Thoracic aorta (tissue), 2 donors: ENCODE data around the gene UNC5B. TPM values are rescaled to one million over a fixed set of nuclear protein-coding genes. Genes with fewer than 3 reads are reported as not detected.

Experiments
- ATAC-seq: fragments of 150-250 bp; one replicate; pipeline ENCODE4 v1.8.0; 2017; ENCODE audit warnings: low read depth; ENCODE audit not compliant: insufficient number of reproducible peaks, low FRiP score
- DNase-seq: peaks from one replicate; pipeline ENCODE4 v3.0.0-alpha.2; 2020; ENCODE audit warnings: low spot score
- H3K27ac ChIP-seq, 2 donors: fragments of 200-600 bp; sonication (generic); 1 replicate in 1 of 2; 2 replicates in 1 of 2; pipeline ENCODE4 v1.5.1; 2016; ENCODE audit warnings: mild to moderate bottlenecking in 2 of 2, moderate library complexity in 2 of 2
- H3K27me3 ChIP-seq: fragments of 200-600 bp; sonication (generic); replicated peaks from 2 replicates; pipeline ENCODE4 v1.6.0; 2016; ENCODE audit warnings: mild to moderate bottlenecking; ENCODE audit not compliant: insufficient read depth
- H3K36me3 ChIP-seq: fragments of 200-600 bp; sonication (generic); one replicate; pipeline ENCODE4 v1.5.1; 2016
- H3K4me1 ChIP-seq, 2 donors: fragments of 200-600 bp; sonication (generic); 1 replicate in 1 of 2; 2 replicates in 1 of 2; pipeline versions ENCODE4 v1.5.1 to v1.6.0; 2016; ENCODE audit warnings: low read depth in 2 of 2, mild to moderate bottlenecking in 1 of 2; ENCODE audit not compliant: control insufficient read depth in 1 of 2
- H3K4me3 ChIP-seq: fragments of 200-600 bp; sonication (generic); 2 replicates; pipeline ENCODE4 v1.5.1; 2016; ENCODE audit warnings: mild to moderate bottlenecking
- H3K9me3 ChIP-seq: fragments of 200-600 bp; sonication (generic); 2 replicates; pipeline ENCODE4 v1.5.1; 2016
- CTCF ChIP-seq: fragments of 200-600 bp; sonication (generic); IDR thresholded peaks from one replicate; pipeline ENCODE4 v1.5.1; 2019; ENCODE audit warnings: antibody characterized with exemption
- total RNA-seq, 2 donors: library from RNA; depleted of rRNA; stranded (reverse); fragments of >200 nt; gene quantifications; one replicate each; pipeline versions ENCODE4 v1.1.0 to v1.2.3, GENCODE V29; 2016

UNC5B gene
- total RNA-seq, 2 donors from 2014 or later: 18.3 to 24.2 TPM

- DNase-seq (no peak), ATAC-seq (no peak)
- Histone ChIP-seq H3K27ac (no peak overlapping the region), H3K9me3 (no peaks in the 10 kb centered on the region), H3K36me3 (no peaks in the 10 kb centered on the region), H3K4me1 (no peaks in the 10 kb centered on the region), H3K27me3 (no peaks in the 10 kb centered on the region), H3K4me3 (no peak overlapping the region)
- no peak for TF ChIP-seq CTCF
Measured at GRCh38 chr10:71301371-71301916, 89.1 kb downstream of the UNC5B start.

- no peak for ATAC-seq
- Histone ChIP-seq H3K4me1 (no peaks in the 10 kb centered on the region), H3K27me3 (no peaks in the 10 kb centered on the region), H3K9me3 (no peaks in the 10 kb centered on the region), H3K36me3 (no peaks in the 10 kb centered on the region), H3K4me3 (no peak overlapping the region), H3K27ac (no peak overlapping the region)
- TF ChIP-seq CTCF: no peak
- DNase-seq: no peak
Measured at GRCh38 chr10:71302451-71302850, 90.1 kb downstream of the UNC5B start.

- no peaks in the 10 kb centered on the region for H3K36me3 ChIP-seq
- TF ChIP-seq CTCF: no peak
- no peak overlapping the region for H3K4me3 ChIP-seq
- H3K9me3 ChIP-seq: no peaks in the 10 kb centered on the region
- H3K27ac ChIP-seq: no peak overlapping the region
- DNase-seq (no peak), ATAC-seq (no peak)
- H3K27me3 ChIP-seq: no peaks in the 10 kb centered on the region
- H3K4me1 ChIP-seq: no peaks in the 10 kb centered on the region
Measured at GRCh38 chr10:71302874-71303568, 90.7 kb downstream of the UNC5B start.

GRCh38 chr10:71303569-71303907 lies 91.2 kb downstream of the UNC5B start:
- no peak for ATAC-seq
- DNase-seq: no peak
- Histone ChIP-seq H3K27ac (no peak overlapping the region), H3K9me3 (no peaks in the 10 kb centered on the region), H3K36me3 (no peaks in the 10 kb centered on the region), H3K27me3 (no peaks in the 10 kb centered on the region), H3K4me1 (no peaks in the 10 kb centered on the region), H3K4me3 (no peak overlapping the region)
- TF ChIP-seq CTCF: no peak

GRCh38 chr10:71304914-71305313 lies 92.5 kb downstream of the UNC5B start:
- Histone ChIP-seq H3K4me1 (no peaks in the 10 kb centered on the region), H3K4me3 (no peak overlapping the region), H3K36me3 (no peaks in the 10 kb centered on the region), H3K27ac (no peak overlapping the region), H3K9me3 (no peaks in the 10 kb centered on the region), H3K27me3 (no peaks in the 10 kb centered on the region)
- no peak for ATAC-seq
- TF ChIP-seq CTCF: no peak
- DNase-seq: no peak
